Right atrium auricular region (tissue), 2 donors: Measurements from ENCODE around the gene ABCA12. TPM values are rescaled to one million over a fixed set of nuclear protein-coding genes. Genes with fewer than 3 reads are reported as not detected.

Experiments used
- DNase-seq: peaks from one replicate; pipeline ENCODE4 v3.0.0-alpha.2; 2019; ENCODE audit warnings: low spot score
- H3K27ac ChIP-seq, 2 donors: fragments of 200-600 bp; sonication (generic); 1 replicate in 1 of 2; 2 replicates in 1 of 2; pipeline ENCODE4 v1.5.1; 2016 to 2019
- H3K27me3 ChIP-seq, 2 donors: fragments of 200-600 bp; sonication (generic); one replicate each; pipeline versions ENCODE4 v1.5.1 to v1.6.0; 2017 to 2019
- H3K36me3 ChIP-seq: fragments of 200-600 bp; sonication (generic); one replicate; pipeline ENCODE4 v1.5.1; 2016
- H3K4me1 ChIP-seq, 2 donors: fragments of 200-600 bp; sonication (generic); one replicate each; pipeline versions ENCODE4 v1.5.1 to v1.6.0; 2017 to 2019
- H3K4me3 ChIP-seq, 2 donors: fragments of 200-600 bp; sonication (generic); 1 replicate in 1 of 2; 2 replicates in 1 of 2; pipeline ENCODE4 v1.5.1; 2017 to 2019; ENCODE audit warnings: mild to moderate bottlenecking in 1 of 2, moderate library complexity in 1 of 2
- H3K9me3 ChIP-seq, 2 donors: fragments of 200-600 bp; sonication (generic); one replicate each; pipeline ENCODE4 v1.5.1; 2019
- total RNA-seq, 2 donors: library from RNA; depleted of rRNA; stranded (reverse); fragments of >200 nt; gene quantifications; one replicate each; pipeline ENCODE4 v1.1.0, GENCODE V29; 2016
- TF ChIP-seq, protein P1 (sequence below), 2 donors: fragments of 200-600 bp; sonication (generic); IDR thresholded peaks; one replicate each; pipeline ENCODE4 v1.5.1; 2019; ENCODE audit warnings: antibody characterized with exemption in 2 of 2

ABCA12 gene
- total RNA-seq, 2 donors from 2014 or later: 0.04 TPM; not detected in 1

DNA sequence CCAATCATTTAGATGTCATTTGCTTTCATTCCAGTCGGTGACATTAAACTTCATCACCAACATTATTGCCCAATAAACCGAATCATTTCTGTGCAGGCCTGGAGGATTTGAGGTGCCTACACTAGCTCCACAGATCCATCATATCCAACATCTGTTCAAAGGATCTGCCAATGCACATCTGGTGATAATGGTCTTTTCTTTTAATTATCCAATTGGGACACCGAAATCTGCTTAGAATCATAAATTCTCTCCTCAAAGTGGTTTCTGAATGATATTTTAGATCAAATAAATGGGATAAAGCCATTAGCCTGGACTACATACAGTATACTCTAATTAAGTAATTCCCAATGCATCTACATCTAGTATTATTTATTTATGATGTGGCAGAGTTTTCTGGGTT is 85.6 kb downstream of the ABCA12 start:
- H3K4me1 ChIP-seq: no peaks in the 10 kb centered on the region
- H3K27me3 ChIP-seq: no peaks in the 10 kb centered on the region
- TF ChIP-seq, protein P1, sequence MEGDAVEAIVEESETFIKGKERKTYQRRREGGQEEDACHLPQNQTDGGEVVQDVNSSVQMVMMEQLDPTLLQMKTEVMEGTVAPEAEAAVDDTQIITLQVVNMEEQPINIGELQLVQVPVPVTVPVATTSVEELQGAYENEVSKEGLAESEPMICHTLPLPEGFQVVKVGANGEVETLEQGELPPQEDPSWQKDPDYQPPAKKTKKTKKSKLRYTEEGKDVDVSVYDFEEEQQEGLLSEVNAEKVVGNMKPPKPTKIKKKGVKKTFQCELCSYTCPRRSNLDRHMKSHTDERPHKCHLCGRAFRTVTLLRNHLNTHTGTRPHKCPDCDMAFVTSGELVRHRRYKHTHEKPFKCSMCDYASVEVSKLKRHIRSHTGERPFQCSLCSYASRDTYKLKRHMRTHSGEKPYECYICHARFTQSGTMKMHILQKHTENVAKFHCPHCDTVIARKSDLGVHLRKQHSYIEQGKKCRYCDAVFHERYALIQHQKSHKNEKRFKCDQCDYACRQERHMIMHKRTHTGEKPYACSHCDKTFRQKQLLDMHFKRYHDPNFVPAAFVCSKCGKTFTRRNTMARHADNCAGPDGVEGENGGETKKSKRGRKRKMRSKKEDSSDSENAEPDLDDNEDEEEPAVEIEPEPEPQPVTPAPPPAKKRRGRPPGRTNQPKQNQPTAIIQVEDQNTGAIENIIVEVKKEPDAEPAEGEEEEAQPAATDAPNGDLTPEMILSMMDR (IDR thresholded peaks at IDR 0.05): no peak
- no peaks in the 10 kb centered on the region for H3K36me3 ChIP-seq
- DNase-seq: no peak
- H3K27ac ChIP-seq: no peak overlapping the region
- peaks cover 0 to 8% of the 10 kb centered on the region in 2 donors for H3K9me3 ChIP-seq
- no peak overlapping the region for H3K4me3 ChIP-seq

DNA sequence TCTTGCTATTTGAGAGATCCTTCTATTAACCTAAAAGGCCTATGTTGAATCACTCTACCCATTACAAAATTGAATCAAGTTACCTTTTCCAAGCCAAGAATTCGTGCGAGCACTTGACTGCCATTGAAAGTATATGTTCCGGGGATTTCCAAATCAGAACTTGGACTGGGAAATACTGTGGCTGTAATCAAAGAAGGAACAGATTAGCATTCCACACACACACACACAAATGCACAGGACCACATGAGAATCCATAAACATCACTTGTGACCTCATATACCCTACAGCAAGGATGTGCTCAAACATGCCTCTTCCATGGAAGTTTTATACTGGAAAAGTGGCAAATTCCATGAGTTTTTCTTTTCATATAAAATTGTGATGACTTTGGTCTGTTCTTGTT is 86.0 kb downstream of the ABCA12 start:
- TF ChIP-seq, protein P1 (IDR thresholded peaks at IDR 0.05): no peak
- Histone ChIP-seq H3K36me3 (no peaks in the 10 kb centered on the region), H3K9me3 (peaks cover 0 to 9% of the 10 kb centered on the region in 2 donors), H3K27ac (no peak overlapping the region), H3K4me1 (no peaks in the 10 kb centered on the region), H3K27me3 (no peaks in the 10 kb centered on the region), H3K4me3 (no peak overlapping the region)
- no peak for DNase-seq

DNA sequence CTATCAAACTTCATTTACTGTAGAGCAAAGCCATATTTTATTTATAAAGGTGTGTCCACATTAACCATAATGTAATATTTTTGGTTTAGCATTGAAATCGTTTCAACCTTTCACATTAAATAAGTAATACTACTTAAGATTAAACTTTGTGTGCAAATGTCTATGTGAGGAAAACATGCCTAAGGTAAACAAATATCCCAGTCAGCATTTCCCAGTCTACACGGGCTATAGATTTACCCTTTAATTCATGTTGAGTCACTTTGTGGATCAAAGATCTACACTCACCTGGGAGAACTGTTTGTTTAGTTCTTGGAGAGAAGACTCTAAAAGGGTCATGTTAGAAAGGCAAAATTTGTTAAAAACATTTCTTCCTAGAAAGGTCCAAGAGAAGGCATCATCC is 89.1 kb downstream of the ABCA12 start:
- Histone ChIP-seq H3K27ac (no peak overlapping the region), H3K36me3 (no peaks in the 10 kb centered on the region), H3K9me3 (peaks cover 0 to 17% of the 10 kb centered on the region in 2 donors), H3K27me3 (no peaks in the 10 kb centered on the region), H3K4me3 (no peak overlapping the region), H3K4me1 (no peaks in the 10 kb centered on the region)
- no peak for DNase-seq
- TF ChIP-seq, protein P1 (IDR thresholded peaks at IDR 0.05): no peak

DNA sequence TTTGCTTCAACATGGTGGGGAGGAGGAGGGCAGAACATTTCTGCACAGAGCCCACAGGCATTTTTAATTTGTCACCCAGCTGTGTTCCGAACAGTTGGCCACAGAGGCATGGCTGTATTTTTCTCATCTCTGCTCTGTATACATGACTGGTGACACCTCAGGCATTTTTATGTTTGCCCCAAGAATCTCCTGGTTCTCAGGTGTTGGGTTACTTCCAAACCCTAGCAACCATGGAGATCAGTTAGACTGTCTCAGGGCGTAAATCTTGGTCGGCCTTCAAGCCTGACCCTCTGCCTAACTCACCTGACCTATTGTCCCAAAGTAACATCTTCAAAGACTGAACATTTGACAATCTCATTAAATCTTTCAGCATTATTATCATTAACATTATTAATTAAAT is 100.0 kb downstream of the ABCA12 start:
- TF ChIP-seq, protein P1 (IDR thresholded peaks at IDR 0.05): no peak
- Histone ChIP-seq H3K27me3 (no peaks in the 10 kb centered on the region), H3K9me3 (peaks cover 0 to 7% of the 10 kb centered on the region in 2 donors), H3K27ac (no peak overlapping the region), H3K36me3 (no peaks in the 10 kb centered on the region), H3K4me1 (no peaks in the 10 kb centered on the region), H3K4me3 (no peak overlapping the region)
- no peak for DNase-seq

DNA sequence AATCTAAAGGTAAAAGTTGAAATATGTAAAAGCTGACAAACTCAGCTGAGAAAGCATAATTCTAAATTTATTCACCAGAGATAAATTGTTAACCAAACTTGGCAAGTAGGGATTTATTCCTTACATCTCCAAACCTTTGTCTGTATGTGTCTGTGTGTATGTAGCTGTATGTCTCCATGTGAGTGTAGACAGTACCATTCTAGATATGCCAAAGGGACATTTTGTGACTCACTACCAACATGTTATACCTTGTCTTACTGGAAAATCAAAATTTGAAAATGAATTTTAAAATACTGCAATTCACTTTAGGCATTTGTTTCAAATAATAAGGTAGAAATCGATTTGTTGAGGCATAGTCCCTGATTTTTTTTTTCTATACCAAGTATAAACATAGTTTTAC is 102.1 kb downstream of the ABCA12 start:
- no peaks in the 10 kb centered on the region for H3K27me3 ChIP-seq
- H3K9me3 ChIP-seq: no peaks in the 10 kb centered on the region
- DNase-seq: no peak
- H3K36me3 ChIP-seq: no peaks in the 10 kb centered on the region
- no peak overlapping the region for H3K27ac ChIP-seq
- H3K4me1 ChIP-seq: no peaks in the 10 kb centered on the region
- no peak overlapping the region for H3K4me3 ChIP-seq
- TF ChIP-seq, protein P1 (IDR thresholded peaks at IDR 0.05): no peak

DNA sequence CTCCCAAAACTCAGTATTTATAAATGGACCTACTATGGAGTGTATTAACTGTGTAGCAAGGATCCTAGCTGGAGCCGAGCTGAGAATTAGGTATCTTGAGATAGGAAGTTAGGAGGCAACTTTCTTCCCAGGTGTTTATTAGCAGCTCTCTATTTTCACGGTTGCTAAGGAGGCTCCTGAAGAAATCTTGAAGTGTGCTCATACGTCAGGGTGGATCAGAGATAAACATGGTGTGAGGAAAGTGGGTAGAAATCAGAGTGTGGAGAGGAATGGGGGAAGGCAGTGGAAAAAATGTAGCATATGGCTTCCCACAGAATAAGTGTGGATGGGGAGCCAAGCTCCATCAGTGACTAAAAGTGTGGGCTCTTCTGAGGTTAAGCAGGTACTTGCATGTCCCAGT is 104.3 kb downstream of the ABCA12 start:
- no peaks in the 10 kb centered on the region for H3K4me1 ChIP-seq
- no peak overlapping the region for H3K27ac ChIP-seq
- TF ChIP-seq, protein P1 (IDR thresholded peaks at IDR 0.05): no peak

More for the DNA sequence above, 104.3 kb downstream of the ABCA12 start:
- no peaks in the 10 kb centered on the region for H3K9me3 ChIP-seq
- H3K36me3 ChIP-seq: no peaks in the 10 kb centered on the region
- no peak for DNase-seq
- H3K27me3 ChIP-seq: no peaks in the 10 kb centered on the region
- H3K4me3 ChIP-seq: no peak overlapping the region
